Sciatic nerve (tissue), 2 donors: ENCODE measurements around the gene RAPSN. TPM values are rescaled to one million over a fixed set of nuclear protein-coding genes. Genes with fewer than 3 reads are reported as not detected.

Experiments used
- ATAC-seq: fragments of 200-7000 bp; cut with Tn5 transposase; one replicate; pipeline ENCODE4 v1.9.1; 2020; ENCODE audit warnings: mild to moderate bottlenecking, moderate library complexity
- DNase-seq: peaks from one replicate; pipeline ENCODE4 v3.0.0-alpha.2; 2020; ENCODE audit warnings: low spot score
- intact Hi-C: fragments of 100-400 bp; cut with DNase I; formaldehyde crosslinking; loops from one replicate; pipeline ENCODE4 v1.14.2; 2022
- total RNA-seq: library from RNA; stranded (reverse); fragmentation: NEBNext Ultra II Directional; extraction: Animal tissue kit (Norgen Biotek cat#: 25700); gene quantifications from one replicate; pipeline ENCODE4 v1.2.1, GENCODE V29; 2021
- donor health status: DM: no; HTN: no; CAD: no.
- donor health status: DM: no; HTN: no; CAD: no.

Gene RAPSN
- total RNA-seq, 1 donor from 2014 or later = 4.9 TPM

DNA sequence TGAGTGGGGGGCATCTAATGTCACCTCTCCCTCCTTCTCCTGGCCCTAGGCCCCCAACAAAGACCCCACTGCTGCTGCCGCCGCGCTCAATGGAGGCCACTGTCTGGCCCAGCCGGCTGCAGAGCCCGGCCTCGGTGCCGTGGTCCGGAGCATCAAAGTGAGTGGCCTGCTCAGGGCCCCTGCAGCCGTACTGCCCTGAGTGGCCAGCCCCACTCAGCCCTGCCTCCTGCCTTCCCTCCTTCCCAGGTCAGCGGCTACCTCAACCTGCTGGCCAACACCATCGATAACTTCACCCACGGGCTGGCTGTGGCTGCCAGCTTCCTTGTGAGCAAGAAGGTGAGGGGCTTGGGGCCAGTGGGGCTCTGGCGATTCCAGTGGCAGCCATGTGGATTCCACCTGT is 35.6 kb downstream of the RAPSN start:
- DNase-seq = no peak
- no peak for ATAC-seq
- intact Hi-C loops = no loop called here

DNA sequence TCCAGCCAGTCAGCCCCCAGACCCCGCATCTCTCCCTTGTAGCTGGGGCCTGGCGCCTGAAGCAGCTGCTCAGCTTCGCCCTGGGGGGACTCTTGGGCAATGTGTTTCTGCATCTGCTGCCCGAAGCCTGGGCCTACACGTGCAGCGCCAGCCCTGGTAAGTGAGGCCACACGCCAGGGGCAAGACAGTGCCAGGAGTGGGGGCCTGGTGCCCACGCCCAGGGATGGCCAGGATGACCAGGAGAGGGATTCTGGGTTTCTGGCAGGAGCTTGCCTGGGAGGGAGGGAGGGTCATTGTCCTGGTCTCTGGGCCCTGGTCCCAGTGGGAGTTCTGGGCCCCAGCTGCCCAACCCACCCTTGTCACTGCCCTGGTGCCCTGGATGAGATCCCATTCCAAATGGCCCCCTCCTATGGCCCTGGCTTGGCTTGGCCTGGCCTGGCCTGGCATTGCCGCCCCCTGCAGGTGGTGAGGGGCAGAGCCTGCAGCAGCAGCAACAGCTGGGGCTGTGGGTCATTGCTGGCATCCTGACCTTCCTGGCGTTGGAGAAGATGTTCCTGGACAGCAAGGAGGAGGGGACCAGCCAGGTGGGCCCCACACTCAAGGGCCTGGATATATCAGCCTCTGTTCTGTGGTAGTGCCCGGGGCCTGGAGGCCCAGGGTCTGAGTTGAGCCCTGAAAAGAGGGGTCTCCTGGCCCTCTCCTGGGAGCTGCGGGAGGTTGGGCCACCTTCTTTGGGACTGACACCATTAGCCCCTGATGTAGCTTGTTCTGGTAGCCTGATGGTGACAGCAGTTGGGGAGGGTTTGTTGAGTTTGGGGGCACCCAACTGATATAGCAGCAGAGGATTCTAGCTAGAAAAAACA is 36.8 kb downstream of the RAPSN start:
- DNase-seq (no peak), ATAC-seq (no peak)
- intact Hi-C loops = no loop called here

DNA sequence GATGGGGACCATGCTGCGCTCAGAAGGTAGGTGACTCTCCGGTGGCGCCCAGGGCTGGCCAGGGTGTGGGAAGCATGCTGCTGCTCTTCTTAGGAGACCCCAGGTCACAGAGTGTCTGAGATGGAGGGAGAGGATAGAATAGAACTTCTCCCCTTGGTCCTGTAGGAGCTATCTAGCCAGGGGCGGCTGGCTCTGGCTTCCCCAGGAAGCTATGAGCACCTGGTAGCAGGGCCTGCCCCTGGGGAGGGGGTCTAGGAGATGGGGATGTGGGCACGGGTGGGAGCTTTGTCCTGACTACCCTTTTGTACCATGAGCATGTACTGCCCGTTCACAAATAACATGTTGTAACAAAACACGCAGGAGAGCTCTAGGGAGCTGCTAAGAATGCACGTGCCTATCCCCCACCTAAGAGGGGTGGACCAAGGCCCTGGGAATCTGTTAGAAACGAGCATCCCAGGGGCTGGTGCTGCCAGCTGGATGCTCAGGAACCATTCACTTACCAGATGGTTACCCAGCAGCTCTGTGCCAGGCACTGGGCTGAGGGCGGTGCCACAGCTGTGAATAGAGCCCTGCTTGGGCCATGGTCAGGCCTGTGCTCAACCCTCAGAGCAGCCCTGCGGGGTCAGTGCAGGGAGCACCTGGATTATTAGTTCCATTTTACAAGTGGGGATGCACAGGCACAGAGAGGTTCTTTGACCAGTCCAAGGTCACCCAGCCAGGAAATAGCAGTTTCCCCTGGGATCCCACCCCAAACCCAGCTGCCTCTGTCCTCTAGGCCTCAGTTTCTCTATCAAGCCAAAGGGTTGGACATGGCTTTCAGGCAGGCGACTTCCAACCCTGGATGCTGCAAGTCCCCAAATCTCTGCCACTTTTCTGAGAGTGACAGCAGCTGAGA is 38.3 kb downstream of the RAPSN start:
- DNase-seq (no peak), ATAC-seq (no peak)
- intact Hi-C loops = no loop called here

DNA sequence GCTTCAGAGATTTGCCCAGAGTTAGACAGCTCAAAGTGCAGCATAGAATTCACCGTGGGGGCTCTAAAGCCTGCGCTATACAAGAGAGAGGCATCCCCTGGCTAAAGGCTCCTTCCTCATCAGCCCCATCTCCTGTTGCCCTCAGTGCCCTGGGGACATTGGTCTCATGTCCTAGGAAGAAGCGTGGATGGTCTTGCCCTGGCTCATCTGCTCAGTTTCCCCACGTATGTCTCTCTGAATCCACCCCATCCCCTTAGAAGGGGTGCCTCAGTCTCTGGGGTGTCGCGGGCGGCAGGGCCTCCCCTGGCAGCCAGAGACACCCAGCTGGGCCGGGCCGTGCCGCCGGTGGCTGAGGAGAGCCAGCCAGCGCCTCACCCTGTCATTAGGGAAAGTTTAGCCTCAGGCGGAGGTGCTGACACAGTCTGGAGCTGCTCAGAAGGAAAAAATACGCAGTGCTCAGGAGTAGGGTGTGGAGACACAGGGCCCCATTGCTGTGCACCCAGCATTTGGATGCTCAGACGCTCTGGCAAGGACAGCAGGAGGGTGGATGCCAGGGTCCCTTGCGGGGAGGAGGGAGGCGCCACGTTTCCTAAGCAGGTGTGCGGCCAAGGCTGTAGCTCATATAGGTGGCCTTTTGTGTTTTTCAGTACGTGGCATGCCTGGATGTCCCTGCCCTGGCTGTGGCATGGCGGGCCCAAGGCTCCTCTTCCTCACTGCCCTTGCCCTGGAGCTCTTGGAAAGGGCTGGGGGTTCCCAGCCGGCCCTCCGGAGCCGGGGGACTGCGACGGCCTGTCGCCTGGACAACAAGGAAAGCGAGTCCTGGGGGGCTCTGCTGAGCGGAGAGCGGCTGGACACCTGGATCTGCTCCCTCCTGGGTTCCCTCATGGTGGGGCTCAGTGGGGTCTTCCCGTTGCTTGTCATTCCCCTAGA is 39.2 kb downstream of the RAPSN start:
- ATAC-seq (no peak), DNase-seq (no peak)
- intact Hi-C loops = no loop called here

DNA sequence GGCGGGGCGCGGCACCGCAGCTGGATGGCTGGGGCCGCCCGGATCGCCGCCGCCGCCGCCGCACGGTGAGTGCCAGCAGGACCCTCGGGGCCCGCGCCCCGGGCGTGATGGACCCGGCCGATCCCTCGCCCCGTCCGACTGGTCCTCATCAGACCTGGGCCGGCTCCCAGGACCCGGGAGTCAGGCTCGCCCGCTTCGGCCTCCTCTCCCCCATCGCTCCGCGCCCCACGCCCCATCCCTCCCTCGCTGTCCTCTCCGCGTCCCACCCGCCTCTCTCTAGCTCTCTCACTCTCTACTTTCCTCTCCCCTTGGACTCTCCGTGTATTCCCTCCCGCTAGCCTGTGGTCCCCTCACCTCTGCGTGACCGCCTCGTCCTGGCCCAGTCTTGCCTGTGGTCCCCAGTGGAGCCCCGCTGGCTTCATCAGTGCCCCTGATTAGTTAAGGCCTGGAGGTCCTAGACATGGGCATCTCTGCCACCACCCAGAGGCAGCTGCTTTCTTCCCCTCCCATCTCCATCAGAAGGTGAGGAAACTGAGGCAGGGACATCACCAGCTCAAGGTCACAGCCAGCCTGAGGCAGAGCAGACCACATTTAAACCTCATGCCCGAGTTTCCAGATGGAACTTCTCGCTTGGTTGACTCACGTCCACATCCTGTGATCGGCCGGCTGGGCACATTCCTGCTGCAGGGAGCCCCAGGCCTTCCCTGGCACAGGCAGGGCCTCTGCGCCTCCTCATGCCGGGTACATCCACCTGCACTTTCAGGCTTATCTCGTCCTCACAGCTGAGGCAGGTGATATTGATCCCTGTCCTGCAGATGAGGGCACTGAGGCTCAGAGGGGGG is 40.1 kb downstream of the RAPSN start:
- intact Hi-C loops = no loop called here
- ATAC-seq = peak; percentile 31
- DNase-seq = no peak

DNA sequence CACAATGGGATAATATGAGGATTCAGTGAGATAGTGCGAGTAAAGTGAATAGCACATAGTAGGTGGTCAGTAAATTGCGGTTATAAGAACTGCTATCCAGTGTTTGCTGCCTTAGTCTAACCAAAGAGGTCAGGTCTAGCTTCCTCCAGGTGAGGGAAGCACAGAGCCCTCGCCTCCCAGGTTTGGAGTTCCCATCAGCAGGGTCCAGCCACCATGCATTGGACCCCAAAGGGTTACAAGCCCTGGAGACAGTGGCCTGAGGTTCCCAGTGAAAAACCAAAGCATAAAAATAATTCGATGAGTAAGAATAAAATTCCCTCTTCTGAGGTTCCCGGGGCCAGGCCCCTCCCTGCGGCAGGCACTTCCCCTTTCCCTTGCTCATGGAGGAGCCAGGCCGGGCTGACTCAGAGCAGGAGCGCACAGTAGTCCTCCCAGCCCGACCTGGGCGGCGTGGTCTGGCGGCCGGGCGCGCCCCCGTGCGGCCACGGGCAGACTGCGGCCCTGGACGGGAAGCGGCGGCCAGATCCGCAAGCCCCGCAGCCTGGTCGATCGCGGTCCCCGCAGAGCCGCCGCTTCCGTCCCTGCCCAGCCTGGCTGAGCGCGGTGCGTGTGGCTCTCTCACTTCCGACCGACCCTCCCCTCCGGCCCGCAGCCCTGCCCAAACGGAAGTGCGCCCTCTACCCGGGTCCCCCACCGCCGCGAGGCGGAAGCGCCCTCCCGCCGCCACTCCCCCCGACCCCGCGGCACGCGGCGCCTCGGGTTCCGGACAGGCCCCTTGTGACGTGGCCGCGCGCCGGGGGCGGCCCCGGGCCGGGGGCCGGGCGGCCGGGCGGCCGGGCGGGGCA is 41.0 kb downstream of the RAPSN start, which contains the start of gene SLC39A13:
SLC39A13 (plus strand) TSS at position 845 of the 845 bp plus-strand sequence. CDS start 1,505 bp downstream, outside the sequence.
- DNase-seq (peak; percentile 97), ATAC-seq (peak; percentile 91)
- intact Hi-C loops = no loop called here

DNA sequence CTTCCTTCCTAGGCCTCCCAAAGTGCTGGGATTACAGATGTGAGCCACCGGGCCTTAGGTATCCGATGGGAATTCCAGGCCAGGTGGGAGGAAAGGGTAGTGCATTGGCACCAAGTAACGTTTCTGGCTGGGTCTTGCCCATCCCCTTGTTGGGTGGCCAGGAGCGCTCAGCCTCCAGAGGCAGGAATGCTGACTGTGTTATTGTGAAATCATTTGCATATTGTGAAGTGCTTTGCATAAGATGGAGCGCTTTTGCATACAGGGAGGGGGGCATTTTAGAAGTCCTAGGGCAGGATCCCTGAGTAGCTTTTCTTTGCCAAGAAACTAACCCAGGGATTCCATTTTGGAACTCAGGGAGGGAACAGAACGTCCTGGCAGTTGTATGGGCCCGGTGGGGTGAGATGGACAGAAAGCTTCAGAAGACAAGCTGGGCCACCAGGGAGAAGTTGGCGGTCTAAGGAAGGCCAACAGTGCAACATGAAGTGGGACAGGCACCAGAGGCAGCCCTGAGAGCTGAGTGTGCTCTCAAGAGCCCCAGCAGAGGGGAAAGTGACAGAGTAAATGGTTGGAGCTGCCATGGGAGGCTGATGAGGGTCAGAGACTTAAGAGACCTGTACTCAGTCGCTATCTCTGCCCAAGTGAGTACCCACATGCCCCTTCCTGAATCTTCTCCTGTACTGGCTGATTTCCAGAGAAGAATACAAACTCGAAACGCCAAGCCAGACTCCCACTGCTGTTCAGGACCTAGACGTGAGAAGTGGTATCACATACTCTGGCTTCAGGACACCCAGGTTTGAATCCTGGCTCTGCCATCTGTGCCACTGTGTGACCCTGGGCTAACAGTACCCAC is 41.8 kb downstream of the RAPSN start:
- DNase-seq (no peak), ATAC-seq (no peak)
- intact Hi-C loops = no loop called here

DNA sequence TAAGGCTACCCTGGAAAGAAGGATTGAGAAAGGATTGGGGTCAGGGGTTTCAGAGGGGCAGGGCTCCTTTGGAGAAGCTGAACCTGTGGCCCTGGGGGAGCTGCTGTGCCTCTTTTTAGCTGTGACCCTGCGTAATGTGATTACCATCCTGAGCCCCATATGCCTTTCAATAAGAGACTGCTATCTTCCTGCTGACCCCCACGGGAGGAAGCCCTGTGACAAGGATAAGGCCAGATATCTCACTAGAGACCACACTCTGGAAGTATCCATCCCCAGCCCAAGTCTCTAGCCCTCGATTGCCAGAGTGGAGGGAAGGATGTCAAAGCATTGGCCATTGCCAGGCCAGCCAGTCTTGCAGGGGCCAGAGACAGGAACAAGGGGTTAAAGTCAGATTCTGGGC is 45.4 kb downstream of the RAPSN start:
- no peak for ATAC-seq
- intact Hi-C loops = no loop called here
- no peak for DNase-seq

DNA sequence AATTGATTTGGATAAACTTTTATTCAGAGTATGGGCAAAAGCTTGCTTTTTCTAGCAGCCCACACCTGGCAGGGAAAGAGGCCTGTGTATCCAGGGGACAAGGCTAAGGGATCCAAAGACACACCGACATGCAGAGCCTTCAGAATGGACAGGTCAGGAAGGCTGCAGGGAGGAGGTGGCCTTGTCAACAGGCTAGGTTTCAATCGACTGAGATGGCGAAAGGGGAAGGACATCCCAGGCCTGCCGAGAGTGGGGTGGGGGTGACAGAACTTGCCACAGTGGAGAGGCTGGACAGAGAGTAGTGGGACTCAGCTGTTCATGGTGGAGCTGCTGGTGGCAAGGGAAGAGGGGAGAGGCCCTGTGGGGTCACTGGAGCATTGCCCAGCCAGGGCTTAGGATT is 45.8 kb downstream of the RAPSN start:
- ATAC-seq (no peak), DNase-seq (no peak)
- intact Hi-C loops = no loop called here

DNA sequence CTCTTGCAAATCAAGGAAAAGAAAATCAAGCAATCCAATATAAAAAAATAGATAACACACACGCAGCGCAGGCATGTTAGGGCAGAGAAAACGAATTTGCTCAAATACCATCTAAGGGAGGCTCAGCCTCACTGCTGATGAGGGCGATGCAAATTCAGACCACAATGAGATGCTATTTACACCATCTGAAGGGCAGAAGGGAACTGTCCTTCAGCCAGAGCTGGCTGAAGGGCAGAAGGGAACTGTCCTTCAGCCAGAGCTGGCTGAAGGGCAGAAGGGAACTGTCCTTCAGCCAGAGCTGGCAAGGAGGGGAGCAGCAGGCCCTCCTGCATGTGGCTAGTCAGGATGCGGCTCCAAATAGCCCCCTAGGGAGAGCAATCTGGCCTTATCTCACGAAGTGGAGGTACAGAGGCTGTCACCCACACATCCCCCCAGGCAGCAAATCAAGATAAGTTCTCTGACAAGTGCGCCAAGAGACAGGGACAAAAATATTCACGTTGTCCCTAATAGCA is 48.1 kb downstream of the RAPSN start:
- DNase-seq = no peak
- intact Hi-C loops = no loop called here

DNA sequence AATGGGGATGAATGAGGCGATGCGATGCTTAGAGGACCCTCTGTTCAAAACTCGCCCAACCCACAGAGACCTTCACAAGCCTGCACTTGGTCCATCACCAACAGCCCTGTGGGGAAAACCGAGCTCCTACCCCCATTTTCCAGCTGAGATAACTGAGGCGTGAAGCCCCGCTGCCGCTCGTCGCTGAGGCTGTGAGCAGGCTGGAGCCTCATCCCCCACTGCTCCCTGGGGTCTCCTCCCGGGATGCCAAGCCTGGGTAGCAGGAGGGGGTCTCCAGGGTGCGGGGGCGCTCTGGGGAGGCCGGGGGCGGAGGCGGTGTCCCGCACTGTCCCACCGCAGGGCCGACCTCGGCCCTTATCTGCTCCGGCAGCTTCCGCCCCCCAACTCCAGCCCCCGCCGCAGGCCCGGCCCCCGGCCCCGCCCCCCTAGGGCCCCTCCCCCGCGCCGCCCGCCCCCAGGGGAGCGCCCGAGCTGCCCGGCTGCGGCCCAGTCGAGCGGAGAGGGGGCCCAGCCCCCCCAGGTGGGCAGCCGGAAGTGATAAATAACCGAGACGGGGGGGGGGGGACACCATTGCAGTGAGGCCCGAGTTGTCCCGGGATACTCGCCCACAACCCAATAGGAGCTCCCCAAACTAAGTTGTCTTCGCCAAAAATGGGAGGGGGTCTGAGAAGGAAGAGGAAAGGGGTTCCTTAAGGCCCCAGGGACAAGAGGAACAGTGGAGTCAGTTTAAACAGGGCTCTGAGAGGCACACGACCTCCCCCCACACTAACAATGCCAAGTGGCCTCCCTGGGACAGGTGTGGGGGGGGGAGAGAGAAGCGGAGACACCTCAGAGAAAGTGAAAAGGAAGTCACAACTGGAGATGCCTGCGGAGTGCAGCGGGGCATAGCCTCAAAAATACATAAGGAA is 48.8 kb downstream of the RAPSN start:
- peak; percentile 71 for ATAC-seq
- DNase-seq = no peak
- intact Hi-C loops = no loop called here

More for the DNA sequence above, 48.1 kb downstream of the RAPSN start:
- peak; percentile 62 for ATAC-seq

DNA sequence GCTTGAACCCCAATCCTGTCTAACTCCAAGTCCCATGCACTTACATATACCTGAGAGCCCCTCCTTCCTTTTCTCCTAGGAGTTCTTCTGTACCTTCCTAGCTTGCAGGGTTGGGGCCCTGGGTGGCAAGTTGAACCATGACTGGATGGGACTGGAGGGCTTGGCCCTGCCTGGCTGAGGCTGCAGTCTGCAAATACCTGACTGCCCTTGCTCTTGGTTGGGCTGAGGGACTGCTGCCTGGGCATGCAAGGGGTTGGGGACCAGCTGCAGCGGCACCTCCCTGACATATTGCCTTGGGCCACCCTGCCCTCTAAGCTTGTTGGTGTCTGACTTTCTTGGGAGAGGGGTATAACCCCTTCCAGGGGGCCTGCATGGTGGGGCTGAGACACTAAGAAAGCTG is 50.4 kb downstream of the RAPSN start:
- ATAC-seq = no peak
- DNase-seq = no peak
- intact Hi-C loops = no loop called here

DNA sequence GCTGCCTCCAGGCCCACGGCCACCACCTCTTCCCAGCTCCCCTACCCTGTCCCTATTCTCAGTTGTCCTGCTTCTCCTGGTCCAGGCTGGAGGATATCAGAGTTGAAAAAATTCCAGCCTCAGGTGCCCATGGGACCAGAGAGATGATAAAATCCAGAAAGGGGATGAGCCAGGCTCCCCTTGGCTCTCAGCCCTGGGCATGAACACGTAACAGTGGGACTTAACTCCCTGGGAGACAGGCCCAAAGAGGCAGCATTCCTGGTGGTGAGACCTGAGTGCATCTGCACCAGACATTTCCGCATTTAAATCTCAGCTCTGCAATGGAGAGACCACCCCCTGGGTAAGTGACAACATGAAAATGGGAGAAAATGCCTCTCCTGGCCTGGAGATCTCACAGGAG is 50.9 kb downstream of the RAPSN start:
- ATAC-seq (no peak), DNase-seq (no peak)
- intact Hi-C loops = no loop called here

DNA sequence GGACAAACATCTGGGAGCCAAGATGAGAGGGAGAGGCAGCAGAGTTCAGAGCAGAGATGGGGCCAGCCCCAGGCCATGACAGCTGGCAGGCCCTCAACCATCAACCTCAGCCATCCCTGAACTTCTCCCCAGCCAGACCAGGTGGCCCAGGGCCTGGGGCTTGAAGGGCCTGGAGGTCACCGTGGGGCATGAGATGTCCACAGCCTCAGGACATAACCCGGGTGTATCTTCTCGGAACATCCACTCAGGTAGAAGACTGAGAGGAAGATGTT is 53.0 kb downstream of the RAPSN start:
- DNase-seq (no peak), ATAC-seq (no peak)
- intact Hi-C loops = no loop called here

DNA sequence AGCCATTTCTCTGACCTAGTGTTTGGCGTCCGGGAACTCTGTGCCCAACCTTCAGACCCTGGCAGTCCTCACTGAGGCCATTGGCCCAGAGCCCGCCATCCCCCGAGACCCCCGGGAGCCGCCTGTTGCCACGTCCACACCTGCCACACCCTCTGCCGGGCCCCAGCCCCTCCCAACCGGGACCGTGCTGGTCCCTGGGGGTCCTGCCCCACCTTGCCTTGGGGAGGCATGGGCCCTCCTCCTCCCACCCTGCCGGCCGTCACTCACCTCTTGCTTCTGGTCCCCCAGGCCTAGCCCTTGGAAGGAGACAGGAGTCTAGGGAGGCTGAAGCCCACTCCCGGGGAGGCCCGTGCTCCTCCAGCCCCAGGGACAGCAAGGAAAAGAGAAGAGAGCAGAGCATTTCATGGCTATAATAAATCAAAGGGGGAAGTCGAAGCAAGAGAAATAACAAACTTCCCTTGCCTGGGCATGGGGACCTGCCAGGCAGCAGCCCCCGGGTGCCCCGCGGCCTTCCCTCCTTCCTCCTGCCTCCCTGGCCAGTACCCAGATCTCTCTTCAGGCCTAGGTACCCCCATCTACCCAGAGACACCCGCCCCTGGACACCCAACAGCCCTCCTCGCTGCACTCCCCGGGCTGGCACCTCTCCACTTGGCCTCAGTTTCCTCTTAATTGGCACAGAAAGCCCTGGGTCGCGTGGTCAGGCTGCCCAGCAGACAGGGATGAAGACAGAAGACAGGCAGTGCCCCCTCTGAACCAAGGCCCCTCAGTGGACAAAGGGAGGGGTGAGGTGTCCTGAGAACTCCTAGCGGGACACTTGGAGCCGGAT is 53.5 kb downstream of the RAPSN start:
- ATAC-seq (peak; percentile 1), DNase-seq (no peak)
- intact Hi-C loops = no loop called here
